DMS114 treated with DMSO at 0.1 percent for 48 hours (cell line): ENCODE data around the gene RTL1.

Source experiments
- DNase-seq: peaks from one replicate; lab custom pipeline; 2025; ENCODE audit not compliant: unreplicated experiment; lab: John Stamatoyannopoulos, UW

The RTL1 gene

GRCh38 chr14:100836311-100836805 is 67.2 kb downstream of the RTL1 start:
- DNase-seq = no peak

DNA sequence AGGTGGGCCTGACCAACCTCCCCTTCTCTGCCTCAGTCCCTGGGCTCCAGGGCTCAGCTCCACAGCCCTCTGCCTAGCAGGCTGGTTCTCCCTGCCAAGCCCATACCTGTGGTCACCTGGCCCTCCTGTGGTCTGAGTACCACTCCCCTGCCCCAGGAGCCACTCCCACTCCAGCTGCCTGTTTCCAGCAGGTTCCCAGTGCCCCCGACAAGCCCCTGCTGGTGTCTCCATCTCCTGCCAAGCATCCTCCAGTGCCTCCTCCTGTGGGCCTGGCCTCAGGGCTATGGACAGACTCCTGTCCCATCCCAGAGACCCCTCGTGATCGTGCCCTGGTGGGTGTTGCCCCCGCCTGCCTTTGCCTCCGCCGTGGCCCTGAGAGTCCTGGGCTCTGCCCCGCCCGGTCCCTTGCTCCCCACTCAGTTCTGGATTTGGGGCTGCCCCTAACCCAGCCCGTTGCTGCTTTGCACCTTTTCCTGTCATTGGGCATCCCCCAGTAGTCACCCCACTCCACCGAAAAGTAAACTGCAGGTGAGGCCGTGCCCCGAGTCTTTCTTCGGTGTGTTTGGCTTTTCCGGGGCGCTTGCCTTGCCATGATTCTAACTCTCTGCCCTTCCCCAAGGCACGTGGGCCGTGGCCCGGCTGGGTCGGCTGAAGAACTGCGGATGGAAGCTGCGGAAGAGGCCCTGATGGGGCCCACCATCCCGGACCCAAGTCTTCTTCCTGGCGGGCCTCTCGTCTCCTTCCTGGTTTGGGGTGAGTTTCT is 67.8 kb downstream of the RTL1 start:
- no peak for DNase-seq

DNA sequence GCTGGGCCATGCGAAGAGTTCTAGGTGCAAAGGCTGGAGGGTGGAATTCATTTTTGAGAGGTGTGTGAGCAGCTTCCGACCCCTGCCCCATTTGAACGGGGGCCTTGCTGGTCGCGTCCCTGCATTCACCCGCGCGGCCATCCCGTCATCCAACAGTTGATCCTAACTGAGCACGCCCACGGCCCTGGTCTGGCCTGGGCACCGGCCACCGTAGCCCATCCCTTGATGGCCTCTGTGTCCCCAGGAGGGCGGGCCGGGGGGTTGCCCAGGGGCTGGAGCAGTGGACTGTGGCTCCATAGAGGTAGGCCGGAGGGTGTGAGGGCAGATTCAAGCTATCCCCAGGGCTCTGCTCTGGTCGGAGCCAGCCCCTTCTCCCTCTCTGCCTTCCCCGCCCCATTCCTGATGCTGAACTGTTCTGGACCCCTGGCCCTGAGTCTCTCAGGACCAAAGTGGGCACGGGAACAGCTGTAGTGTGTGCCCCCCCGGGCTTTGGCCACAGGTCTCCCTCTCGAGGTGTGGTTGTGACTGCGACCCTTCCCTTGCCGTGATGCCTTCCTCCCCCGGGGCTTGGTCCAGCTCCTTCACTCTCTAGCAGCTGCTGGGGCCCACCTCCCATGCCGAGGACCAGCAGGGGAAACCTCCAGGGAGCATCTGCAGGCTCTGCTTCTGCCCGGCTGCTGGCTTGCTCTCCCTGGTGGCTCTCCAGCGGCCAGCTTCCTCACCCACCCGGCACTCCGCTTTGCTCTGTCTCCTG is 68.6 kb downstream of the RTL1 start:
- no peak for DNase-seq

DNA sequence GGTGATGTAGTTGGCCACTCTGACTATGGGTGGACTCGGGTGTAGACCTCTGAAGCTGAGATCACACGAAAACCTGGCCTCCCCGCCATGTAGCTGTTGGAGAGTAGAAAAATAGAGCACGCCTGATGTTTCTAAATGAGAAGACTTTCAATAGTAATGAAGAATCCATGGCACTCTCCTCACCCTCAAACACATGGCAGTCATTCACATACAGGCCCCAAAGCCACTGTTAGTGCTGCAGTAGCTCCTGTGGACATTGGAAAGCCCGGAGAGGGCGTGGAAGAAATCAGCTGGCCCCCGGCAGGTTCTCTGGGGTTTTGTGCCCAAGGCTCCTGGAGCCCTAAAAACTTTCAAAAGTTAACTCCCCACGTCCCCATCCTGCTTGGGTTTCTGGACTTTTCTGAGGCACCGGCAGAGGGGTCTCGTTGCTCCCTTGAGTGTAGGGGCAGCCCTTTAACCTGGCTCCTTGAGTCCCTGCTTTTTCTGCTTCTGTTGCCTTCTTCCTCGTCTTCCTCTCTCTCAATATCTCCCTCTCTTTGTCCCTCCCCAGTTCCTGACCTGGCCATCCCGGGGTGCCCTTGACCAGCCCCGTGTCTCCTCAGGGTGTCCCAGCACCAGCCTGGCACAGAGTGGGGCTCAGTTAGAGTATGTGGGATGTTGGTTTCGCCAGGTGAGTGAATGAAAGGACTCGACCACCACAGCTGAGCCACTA is 69.3 kb downstream of the RTL1 start:
- no peak for DNase-seq

GRCh38 chr14:100832311-100832960 is 71.1 kb downstream of the RTL1 start:
- DNase-seq = no peak

DNA sequence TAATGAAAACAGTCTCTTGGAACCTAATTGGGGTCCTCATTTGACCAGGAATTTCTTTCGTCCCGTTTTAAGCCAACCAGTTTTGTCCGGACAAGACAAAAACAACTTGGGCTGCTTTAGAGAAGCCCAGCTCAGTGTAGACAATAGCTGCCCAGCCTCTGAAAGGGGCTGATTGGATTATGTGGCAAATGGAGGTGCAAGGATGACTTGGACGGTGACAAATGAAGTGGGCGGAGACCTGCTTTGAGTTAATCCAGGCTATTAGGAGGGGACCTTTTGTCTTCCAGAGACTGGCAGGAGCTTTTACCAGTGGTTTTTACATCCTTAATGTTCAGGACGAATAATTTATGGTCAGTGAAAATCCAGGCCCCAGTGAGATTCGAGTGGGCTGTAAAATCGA is 72.8 kb downstream of the RTL1 start:
- DNase-seq = no peak
